Uterus (tissue), 4 donors: ENCODE data around the gene RPL31. TPM values are rescaled to one million over a fixed set of nuclear protein-coding genes. Genes with fewer than 3 reads are reported as not detected.

Experiments
- DNase-seq, 2 donors: peaks; one replicate each; pipeline ENCODE4 v3.0.0-alpha.2; 2019 to 2020
- H3K27ac ChIP-seq, 2 donors: fragments of 200-600 bp; sonication (generic); 1 replicate in 1 of 2; 2 replicates in 1 of 2; pipeline ENCODE4 v1.5.1; 2016 to 2018
- H3K27me3 ChIP-seq, 2 donors: fragments of 200-600 bp; sonication (generic); one replicate each; pipeline ENCODE4 v1.5.1; 2018 to 2019; ENCODE audit warnings: control low read depth in 1 of 2
- H3K36me3 ChIP-seq, 2 donors: fragments of 200-600 bp; sonication (generic); one replicate each; pipeline ENCODE4 v1.5.1; 2019; ENCODE audit warnings: control low read depth in 1 of 2
- H3K4me1 ChIP-seq, 2 donors: fragments of 200-600 bp; sonication (generic); one replicate each; pipeline ENCODE4 v1.5.1; 2018 to 2019; ENCODE audit warnings: control low read depth in 1 of 2
- H3K4me3 ChIP-seq, 2 donors: fragments of 200-600 bp; sonication (generic); 1 replicate in 1 of 2; 2 replicates in 1 of 2; pipeline ENCODE4 v1.5.1; 2018 to 2019; ENCODE audit warnings: mild to moderate bottlenecking in 1 of 2
- H3K9me3 ChIP-seq, 2 donors: fragments of 200-600 bp; sonication (generic); one replicate each; pipeline ENCODE4 v1.5.1; 2019; ENCODE audit warnings: control low read depth in 1 of 2
- POLR2A ChIP-seq, 2 donors: fragments of 450-650 bp; IDR thresholded peaks; one replicate each; pipeline ENCODE4 v1.6.1; 2016; ENCODE audit warnings: antibody characterized with exemption in 2 of 2, mild to moderate bottlenecking in 1 of 2, moderate library complexity in 1 of 2
- intact Hi-C: fragments of 100-400 bp; cut with DNase I; formaldehyde crosslinking; loops from one replicate; pipeline ENCODE4 v1.15.1; 2023; ENCODE audit warnings: low total_unique reads
- total RNA-seq, 4 donors: library from RNA; depleted of rRNA in 3 of 4; stranded (reverse); fragments of >200 nt in 3 of 4; gene quantifications; one replicate each; pipeline versions ENCODE4 v1.1.0 to v1.2.4, GENCODE V29; 2014 to 2023
- TF ChIP-seq, protein P1 (sequence below), 4 experiments: fragments of 200-600 bp in 2 of 4; fragments of 450-650 bp in 2 of 4; sonication (generic) in 2 of 4; IDR thresholded peaks; one replicate each; pipeline ENCODE4 v1.5.1; 2016 to 2019; ENCODE audit warnings: antibody characterized with exemption in 4 of 4, mild to moderate bottlenecking in 2 of 4, moderate library complexity in 1 of 4
- donor health status: DM: yes; HTN: yes; CAD: no.

RPL31 gene
- total RNA-seq, 4 donors from 2014 or later: 918 to 2,301 (median 1,306) TPM

DNA sequence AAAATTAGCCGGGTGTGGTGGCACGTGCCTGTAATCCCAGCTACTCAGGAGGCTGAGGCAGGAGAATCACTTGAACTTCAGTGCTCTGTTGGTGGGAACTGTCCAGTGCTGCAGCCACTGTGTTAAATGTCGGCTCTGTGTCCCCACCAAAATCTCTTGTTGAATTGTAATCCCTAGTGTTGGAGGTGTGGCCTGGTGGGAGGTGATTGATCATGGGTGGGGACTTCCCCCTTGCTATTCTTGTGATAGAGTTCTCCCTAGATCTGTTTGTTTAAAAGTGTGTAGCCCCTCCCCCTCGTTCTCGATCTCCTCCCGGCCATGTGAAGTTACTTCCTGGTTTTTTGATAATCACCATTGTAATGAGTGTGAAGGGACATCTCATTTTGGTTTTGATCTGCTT lies 9.8 kb upstream of the RPL31 start:
- Histone ChIP-seq H3K4me1 (no peaks in the 10 kb centered on the region), H3K27ac (no peak overlapping the region), H3K9me3 (no peaks in the 10 kb centered on the region), H3K4me3 (no peak overlapping the region), H3K36me3 (no peaks in the 10 kb centered on the region), H3K27me3 (no peaks in the 10 kb centered on the region)
- intact Hi-C loops: no loop called here
- TF ChIP-seq, protein P1, sequence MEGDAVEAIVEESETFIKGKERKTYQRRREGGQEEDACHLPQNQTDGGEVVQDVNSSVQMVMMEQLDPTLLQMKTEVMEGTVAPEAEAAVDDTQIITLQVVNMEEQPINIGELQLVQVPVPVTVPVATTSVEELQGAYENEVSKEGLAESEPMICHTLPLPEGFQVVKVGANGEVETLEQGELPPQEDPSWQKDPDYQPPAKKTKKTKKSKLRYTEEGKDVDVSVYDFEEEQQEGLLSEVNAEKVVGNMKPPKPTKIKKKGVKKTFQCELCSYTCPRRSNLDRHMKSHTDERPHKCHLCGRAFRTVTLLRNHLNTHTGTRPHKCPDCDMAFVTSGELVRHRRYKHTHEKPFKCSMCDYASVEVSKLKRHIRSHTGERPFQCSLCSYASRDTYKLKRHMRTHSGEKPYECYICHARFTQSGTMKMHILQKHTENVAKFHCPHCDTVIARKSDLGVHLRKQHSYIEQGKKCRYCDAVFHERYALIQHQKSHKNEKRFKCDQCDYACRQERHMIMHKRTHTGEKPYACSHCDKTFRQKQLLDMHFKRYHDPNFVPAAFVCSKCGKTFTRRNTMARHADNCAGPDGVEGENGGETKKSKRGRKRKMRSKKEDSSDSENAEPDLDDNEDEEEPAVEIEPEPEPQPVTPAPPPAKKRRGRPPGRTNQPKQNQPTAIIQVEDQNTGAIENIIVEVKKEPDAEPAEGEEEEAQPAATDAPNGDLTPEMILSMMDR (IDR thresholded peaks at IDR 0.05): no peak
- TF ChIP-seq POLR2A (IDR thresholded peaks at IDR 0.05): no peak
- DNase-seq: no peak

DNA sequence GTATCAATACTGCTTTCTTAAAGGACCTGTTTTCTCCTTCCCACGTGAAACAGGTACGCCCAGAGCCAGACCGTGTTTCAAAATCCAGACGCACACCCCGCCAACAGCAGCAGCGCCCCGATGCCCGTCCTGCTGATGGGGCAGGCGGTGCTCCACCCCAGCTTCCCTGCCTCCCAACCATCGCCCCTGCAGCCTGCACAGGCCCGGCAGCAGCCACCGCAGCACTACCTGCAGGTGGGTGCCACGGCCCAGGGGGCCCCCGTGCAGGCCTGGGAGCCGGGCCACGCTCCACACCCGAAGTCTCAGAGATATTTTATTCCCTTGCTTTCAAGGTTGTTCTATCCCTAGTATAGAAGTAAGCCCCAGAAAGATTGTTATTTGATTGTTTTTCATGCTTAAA lies 8.8 kb upstream of the RPL31 start:
- no peaks in the 10 kb centered on the region for H3K27me3 ChIP-seq
- intact Hi-C loops: no loop called here
- no peak for DNase-seq
- H3K9me3 ChIP-seq: no peaks in the 10 kb centered on the region
- no peak overlapping the region for H3K4me3 ChIP-seq
- no peaks in the 10 kb centered on the region for H3K4me1 ChIP-seq
- no peak for TF ChIP-seq POLR2A (IDR thresholded peaks at IDR 0.05)
- TF ChIP-seq, protein P1 (IDR thresholded peaks at IDR 0.05): no peak
- H3K36me3 ChIP-seq: no peaks in the 10 kb centered on the region
- no peak overlapping the region for H3K27ac ChIP-seq

DNA sequence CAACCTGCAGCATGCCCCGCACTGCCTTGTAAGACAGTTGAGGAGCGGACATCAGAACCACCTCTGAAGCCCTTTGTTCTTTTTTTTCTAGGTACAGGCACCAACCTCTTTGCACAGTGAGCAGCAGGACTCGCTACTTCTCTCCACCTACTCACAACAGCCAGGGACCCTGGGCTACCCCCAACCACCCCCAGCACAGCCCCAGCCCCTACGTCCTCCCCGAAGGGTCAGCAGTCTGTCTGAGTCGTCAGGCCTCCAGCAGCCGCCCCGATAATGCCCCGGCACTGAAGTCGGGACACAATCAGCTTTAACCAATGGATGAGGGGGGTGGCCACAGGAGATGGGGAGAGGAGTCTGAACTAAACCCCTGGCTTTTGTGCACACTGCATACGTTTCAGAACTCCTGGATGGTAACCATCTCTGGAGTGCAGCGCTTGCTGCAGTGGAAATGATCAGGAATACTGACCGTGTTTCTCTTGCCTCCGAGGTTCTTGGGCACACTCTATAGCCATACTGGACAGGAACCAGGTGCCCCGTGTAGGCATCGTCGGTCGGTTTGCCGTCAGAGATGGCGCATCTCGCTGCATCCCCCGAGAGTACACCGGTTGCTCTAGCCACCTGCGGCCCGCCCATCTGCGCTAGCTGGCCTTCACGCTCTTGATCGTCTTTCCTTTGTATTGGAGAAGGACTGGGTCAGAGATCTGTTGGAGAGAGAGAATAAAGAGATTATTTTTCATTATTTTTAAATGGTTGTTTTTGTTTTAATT lies 6.6 kb upstream of the RPL31 start:
- no peaks in the 10 kb centered on the region for H3K4me1 ChIP-seq
- DNase-seq: no peak
- no peaks in the 10 kb centered on the region for H3K9me3 ChIP-seq
- no peaks in the 10 kb centered on the region for H3K36me3 ChIP-seq
- no peak for TF ChIP-seq POLR2A (IDR thresholded peaks at IDR 0.05)
- intact Hi-C loops: no loop called here
- no peak overlapping the region for H3K4me3 ChIP-seq
- no peaks in the 10 kb centered on the region for H3K27me3 ChIP-seq
- H3K27ac ChIP-seq: no peak overlapping the region

DNA sequence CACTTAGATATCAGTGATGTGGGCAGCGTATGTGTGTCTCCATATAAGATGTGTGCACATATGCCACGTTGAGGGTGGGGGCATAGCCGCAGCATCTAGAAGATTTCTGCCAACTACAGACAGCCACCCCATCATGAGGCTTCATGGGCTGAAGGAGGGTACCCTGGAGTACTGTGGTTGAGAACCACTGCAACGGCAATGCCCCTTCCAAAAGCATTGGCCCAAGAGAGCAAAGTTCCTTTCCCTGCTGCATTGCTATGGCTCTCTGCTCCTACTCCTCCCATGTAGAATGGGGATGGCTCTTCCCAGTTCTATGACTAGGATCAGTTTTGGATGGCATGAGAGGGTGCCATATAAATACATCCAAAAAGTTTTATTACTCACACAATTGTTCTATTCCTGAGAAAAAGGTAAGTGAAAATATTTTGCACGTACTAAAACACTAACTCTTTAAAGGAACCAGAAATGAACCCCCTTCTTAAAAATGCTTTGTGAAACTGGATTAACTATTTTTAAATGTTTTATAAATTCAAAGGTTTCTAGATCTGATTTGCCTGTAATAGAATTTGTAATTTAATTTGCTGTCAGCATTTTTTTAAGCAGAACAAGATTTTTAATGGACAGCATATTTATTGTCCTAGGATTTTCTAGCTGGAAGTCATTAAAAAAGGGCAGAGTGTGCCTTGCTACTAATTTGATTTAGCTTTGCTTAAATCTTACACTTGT lies 4.4 kb upstream of the RPL31 start:
- H3K9me3 ChIP-seq: no peaks in the 10 kb centered on the region
- no peaks in the 10 kb centered on the region for H3K27me3 ChIP-seq

DNA sequence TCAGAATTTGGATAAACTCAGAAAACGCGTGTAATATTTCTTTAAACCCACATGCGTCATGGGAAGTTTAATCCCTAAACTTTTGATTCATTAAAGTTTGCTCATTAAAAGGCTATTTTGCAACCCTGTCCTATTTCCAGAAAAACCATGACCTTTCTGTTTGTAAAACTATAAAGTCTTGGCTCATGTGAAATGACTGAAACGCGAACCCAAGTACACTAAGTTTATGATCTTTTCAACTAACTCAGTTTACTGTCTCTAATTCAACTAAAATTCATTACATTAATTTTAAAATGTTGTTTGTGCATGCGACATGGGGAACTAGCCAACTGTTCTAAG lies 3.9 kb upstream of the RPL31 start:
- Histone ChIP-seq H3K36me3 (no peaks in the 10 kb centered on the region), H3K9me3 (no peaks in the 10 kb centered on the region), H3K27ac (peak overlapping the region; percentile 2 to 22), H3K4me3 (no peak overlapping the region), H3K4me1 (no peaks in the 10 kb centered on the region), H3K27me3 (no peaks in the 10 kb centered on the region)
- no peak for DNase-seq
- TF ChIP-seq, protein P1 (IDR thresholded peaks at IDR 0.05): no peak
- no peak for TF ChIP-seq POLR2A (IDR thresholded peaks at IDR 0.05)
- intact Hi-C loops: no loop called here

More for the DNA sequence above, 4.4 kb upstream of the RPL31 start:
- peak overlapping the region; percentile 2 to 7 for H3K27ac ChIP-seq
- no peak overlapping the region for H3K4me3 ChIP-seq
- DNase-seq: no peak
- H3K36me3 ChIP-seq: no peaks in the 10 kb centered on the region
- no peak for TF ChIP-seq POLR2A (IDR thresholded peaks at IDR 0.05)
- TF ChIP-seq, protein P1 (IDR thresholded peaks at IDR 0.05): no peak
- intact Hi-C loops: no loop called here
- no peaks in the 10 kb centered on the region for H3K4me1 ChIP-seq
